ENCODE measurements around the gene TP53BP2. TPM values are rescaled to one million over a fixed set of nuclear protein-coding genes. Genes with fewer than 3 reads are reported as not detected.

Gene TP53BP2
- total RNA-seq, 1 donor from 2014 or later = 35.2 TPM

GRCh38 chr1:223809905-223810304, 35.8 kb downstream of the TP53BP2 start:
- intact Hi-C loops (cut with micrococcal nuclease) = loop anchor here (2.0 to 5.0 kb wide), 2 partner anchors 99 to 182 kb away; no protein-coding TSS in a partner anchor

DNA sequence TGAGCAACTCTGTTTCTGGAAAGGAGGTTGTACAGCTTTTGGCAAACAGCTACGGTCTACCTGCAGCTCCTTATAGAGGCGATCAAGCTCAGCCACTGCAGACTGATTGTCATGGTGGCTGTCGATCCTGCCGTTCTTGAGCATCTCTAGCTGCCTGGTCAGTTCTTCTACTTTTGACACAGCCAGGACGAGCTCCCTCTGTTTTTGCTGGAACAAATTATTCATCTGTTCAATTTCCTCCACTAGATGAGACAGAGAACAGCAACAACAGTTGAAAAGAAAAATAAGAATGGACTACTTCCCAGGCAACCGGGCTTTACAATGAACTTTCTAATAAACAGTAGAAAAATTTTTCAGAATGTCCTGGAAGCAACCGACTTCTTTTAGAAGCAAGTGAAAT, 42.5 kb downstream of the TP53BP2 start:
- intact Hi-C loops (cut with micrococcal nuclease) = no loop called here

DNA sequence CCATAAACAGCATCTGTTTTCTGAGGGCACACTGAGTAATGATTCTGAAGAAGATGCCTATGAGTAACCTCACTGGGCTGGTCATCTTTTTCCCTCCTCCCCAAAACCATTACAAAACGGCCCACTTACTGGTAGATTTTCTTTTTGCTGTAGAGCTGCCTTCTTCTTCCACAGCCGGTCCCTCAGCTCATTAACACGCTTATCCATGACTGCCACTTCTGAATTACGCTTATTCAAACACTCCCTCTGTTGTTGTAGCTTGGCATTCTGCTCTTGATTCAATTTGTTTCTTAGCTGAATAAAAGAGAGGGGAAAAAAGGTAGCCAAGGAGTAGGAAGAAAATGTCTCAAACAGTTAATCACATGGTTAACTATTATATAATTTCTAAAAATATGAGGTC, 43.1 kb downstream of the TP53BP2 start:
- intact Hi-C loops (cut with micrococcal nuclease) = no loop called here

GRCh38 chr1:223802032-223802431, 43.7 kb downstream of the TP53BP2 start:
- intact Hi-C loops (cut with micrococcal nuclease) = no loop called here

- intact Hi-C loops (cut with micrococcal nuclease) = no loop called here
Measured at GRCh38 chr1:223796210-223796609, 49.5 kb downstream of the TP53BP2 start.

- intact Hi-C loops (cut with micrococcal nuclease) = no loop called here
Measured at GRCh38 chr1:223794136-223794880, 51.4 kb downstream of the TP53BP2 start.

DNA sequence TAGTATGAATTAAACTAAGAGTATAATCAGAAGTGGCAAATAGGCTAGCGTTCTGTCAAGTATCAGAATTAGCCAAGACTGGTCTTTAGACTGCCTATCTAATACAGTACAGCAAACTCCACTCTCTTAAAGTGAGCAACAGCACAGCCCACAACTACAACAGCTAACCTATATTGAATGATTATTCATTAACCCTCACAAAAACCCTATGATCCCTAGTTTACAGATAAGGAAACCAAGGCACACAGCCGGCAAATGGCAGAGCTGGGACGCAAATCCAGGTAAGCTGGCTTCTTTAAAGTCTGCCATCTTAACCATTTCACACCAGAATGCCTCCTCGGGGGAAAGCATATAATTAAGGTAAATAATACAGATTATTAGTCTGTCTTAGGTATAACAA, 52.0 kb downstream of the TP53BP2 start:
- intact Hi-C loops (cut with micrococcal nuclease) = no loop called here

DNA sequence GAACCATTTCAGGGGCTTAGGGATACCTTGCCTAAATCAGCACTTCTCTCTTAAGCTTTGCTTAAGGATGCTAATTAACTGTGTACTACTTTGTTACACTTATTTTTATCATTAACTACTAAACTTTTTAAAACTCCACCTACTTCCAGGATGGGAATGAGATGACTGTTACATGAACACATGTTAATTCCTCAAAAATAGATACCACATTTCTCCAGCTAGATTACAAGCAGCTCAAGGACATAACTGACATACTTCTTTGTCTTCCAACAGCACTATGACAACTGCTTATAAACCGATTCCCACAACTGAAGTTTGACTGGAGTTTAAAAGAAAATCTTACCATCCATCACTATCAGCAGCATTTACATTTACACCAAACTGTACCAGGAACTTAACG, 53.7 kb downstream of the TP53BP2 start:
- intact Hi-C loops (cut with micrococcal nuclease) = no loop called here

DNA sequence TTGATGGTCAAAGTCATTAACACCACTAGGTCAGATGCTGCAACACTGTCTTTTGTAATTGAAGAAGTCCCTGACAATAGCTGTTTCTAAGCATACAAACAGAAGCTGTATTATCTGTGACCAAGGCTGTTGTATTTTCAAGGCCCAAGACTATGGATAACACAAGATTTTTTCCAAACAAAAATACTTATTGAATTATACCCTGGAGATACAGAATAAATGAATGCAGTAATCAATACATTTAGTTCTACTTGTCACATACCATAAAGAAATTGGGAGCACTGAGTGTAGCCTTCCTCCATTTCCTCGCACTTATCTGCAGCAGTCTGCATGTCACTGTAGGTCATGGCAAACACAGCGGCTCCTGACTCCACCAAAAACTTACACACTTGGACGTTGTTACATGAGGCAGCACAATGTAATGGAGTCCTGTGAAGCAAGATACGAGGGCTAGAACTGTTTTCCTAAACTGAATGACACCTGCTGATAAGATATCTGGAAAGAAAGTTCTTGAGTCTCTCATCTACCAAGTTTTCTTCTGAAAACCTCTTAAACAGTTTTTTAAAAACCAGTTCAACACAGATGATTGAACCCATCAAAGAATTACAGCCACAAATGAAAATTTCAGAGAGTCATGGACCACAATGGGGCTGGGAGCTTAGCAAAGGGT, 56.9 kb downstream of the TP53BP2 start:
- intact Hi-C loops (cut with micrococcal nuclease) = no loop called here

DNA sequence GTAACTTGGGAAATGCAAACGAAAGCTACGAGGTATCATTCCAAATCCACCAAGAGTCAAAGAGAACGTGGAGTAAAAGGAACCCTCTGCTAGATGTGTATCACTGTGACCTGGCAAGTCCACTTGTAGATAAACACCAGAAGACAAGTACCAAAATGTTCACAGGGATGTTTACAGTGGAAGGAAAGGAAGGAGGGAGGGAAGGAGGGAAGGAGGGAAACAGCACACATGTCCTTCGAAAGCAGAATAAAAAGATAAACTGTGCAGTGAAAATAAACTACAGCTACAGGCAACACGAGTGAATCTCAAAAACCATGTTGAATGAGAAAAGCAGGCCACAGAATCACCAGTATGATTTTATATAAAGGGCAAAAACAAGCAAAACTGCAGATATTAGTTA, 59.9 kb downstream of the TP53BP2 start:
- intact Hi-C loops (cut with micrococcal nuclease) = no loop called here

DNA sequence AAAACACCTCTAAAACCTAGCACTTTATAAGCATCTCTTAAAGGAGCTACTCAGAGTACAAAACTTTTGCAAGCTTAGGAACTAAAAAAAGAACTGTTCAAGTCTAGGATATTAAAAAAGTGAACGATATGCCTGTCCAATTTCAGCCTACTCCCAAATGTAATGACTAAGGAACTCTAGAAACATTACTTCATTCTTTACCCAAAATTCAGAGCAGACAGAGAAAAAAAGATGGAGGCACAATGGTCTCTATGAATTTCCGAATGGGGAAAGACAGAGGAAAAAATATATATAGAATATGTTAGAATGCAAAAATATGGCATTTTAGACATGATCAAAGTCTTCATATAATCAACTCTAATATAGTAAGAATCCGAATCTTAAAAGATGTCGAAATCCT, 61.2 kb downstream of the TP53BP2 start:
- intact Hi-C loops (cut with micrococcal nuclease) = no loop called here

DNA sequence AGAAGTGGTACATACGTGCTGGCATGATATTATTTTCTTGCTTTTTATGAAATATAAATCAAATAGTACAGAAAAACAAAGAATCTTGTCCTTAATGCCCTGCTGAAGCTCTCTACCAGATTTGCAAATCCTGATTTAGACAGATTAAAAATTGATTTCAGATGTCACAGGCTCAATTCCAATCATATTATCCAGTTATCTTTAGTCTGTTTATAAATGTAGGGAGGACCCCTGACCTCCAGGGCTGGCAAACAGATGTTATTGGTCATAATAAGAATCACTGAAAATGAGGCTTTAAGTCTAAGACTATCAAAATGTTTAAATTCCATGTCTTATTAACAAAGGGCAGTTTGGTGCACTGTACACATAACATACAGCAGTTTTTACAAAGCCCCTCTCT, 62.1 kb downstream of the TP53BP2 start:
- intact Hi-C loops (cut with micrococcal nuclease) = no loop called here

DNA sequence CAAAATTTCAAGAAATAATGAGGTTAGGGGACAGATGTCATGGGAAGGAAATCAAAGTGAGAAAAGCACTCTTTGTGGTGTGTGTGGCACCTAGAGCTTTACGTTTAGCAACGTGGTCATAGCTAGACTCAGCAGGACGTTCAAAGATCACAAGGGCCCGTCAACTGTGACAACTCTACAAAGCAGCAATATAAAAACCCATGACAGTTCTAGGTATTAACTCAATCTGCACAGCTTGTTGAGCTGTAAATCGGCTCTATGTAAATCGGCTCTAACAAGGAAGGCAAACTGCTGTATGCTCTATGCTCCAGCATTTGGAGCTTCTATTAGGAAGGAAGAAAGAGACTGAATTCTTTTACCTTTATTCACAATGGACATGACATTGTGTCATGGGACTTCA, 64.8 kb downstream of the TP53BP2 start:
- intact Hi-C loops (cut with micrococcal nuclease) = no loop called here

- intact Hi-C loops (cut with micrococcal nuclease) = no loop called here
Measured at GRCh38 chr1:223780318-223780717, 65.4 kb downstream of the TP53BP2 start.

DNA sequence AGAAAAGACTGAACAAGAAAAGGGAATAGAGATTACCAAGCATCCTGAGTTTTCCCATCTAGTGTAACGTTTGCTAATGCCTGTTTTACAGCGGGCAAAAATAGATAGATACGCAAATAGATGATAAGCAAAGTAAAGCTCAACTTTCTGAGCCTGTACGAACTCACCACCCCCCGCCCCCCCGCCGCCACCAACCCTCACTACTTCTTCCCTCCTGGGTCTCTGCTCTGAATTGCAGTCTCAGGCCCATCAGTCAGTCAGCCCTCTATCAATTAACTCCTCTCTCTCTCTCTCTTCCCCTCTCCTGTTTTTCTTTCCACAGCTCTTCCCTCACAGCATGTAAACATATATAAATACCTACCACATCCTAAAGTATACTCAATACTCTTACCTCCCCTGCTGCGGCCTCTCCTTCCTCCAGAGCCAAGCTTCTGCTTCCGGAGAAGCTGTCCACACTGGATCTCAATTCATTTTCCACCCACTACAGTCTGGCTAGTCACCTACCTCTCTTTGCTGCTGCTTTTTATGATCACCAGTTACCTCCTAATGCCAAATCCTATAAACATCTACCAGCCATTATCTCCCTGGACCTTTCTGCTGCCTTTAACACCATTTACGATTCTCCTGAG, 68.8 kb downstream of the TP53BP2 start:
- intact Hi-C loops (cut with micrococcal nuclease) = loop anchor here (5.0 kb wide), 1 partner anchor 70 kb away; the partner anchor contains the start of gene TP53BP2

DNA sequence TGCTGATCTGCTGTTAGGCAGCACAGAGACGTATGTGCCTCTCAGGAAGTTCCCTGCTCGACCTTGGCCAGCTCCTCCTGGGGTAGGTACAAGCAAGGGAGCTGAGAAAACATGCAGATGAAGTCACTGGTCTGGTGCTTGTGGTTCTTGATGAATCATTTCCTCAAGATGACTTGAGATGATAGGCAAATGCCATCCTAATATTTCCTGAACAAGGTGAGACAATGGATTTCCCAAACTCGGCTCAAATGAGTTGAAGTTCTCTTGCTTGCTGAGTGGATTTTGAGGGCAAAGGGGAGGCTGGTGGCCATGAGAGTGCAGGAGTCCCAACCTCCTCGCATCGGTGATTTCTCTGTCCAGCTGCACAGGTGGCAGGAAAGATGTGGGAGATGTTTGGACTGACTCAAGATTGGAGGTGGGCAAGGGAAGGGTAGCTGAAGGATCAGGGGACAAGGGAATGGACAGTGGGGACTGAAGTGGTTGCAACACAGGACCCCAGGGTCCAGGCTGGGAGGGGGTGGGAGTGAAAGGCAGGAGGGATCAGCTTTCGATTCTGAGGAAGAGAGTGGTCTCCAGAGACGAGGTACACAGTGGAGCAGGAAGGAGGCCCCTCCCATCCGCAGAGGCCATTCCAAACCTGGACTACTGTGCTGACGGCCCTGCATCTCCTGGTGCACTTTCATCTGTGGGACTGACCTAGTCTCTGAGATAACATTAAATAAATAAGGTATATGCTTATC, 69.5 kb downstream of the TP53BP2 start:
- intact Hi-C loops (cut with micrococcal nuclease) = loop anchor here (5.0 kb wide), 1 partner anchor 71 kb away; the partner anchor contains the start of gene TP53BP2

DNA sequence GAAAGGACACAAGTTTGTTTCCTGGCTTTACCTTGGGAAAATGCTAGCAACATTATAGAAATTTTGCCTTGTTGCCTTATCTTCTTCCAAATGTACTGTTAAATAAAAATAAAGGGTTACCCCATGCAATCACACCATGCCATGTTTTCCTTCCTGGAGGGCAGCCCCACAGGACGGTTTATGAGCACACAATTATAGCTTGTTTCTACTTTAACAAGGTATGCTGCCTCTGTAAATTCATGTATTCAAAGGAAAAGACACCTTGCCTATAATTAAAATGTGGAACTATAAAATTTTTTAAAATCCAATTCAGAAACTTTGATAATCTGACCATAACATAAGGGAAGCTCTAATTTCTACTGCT, 70.1 kb downstream of the TP53BP2 start:
- intact Hi-C loops (cut with micrococcal nuclease) = loop anchor here (5.0 kb wide), 1 partner anchor 72 kb away; the partner anchor contains the start of gene TP53BP2

- intact Hi-C loops (cut with micrococcal nuclease) = loop anchor here (5.0 kb wide), 1 partner anchor 72 kb away; the partner anchor contains the start of gene TP53BP2
Measured at GRCh38 chr1:223775054-223775453, 70.7 kb downstream of the TP53BP2 start.

DNA sequence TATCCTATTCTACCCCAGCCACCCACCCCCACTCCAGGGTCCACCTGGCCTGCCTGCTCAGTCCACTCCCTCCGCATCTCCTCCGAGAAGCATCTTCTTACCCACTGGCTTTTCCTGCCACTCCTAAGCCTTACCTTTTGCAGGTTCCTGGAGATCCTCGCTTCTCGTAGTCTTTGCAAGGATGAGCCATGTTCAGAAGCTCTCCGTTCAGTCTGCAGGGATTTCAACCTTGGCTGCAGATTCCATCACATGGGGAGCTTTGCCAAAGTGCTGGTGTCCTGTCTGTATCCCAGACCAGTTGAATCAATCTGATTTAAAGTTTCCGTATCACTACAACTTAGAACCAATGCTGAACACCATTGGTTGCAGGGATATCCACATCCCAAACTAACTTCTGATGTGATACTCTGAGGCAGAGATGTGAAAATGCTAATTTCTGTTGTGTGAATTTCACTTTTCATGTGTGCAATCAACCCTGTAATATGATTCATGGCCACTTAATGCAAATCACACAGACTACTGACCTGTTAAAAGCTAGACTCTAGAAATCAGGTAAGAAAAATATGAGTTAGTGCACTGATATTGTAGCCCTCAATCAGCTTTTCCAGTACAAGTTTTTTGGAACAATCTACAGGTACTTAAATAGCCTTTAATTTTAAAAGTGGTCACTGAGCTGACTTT, 71.5 kb downstream of the TP53BP2 start:
- intact Hi-C loops (cut with micrococcal nuclease) = no loop called here

DNA sequence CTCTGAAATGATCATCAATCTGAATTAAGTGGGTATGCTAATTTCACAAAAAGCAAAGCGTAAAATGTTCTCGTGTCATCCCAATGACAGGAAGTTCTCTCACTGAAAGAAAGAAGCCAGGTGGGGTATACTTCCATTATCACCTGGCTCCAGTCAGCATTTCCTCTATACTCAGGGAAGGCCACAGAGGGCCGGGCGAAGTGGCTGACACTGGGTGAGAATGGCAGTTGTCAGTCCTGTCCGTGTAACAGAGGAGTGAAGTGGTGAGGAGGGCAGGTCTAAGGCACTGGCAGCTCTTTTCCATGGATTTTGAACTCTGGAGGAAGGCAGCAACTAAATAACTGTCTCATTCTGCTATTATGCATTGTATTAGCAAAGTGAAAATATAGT, 73.0 kb downstream of the TP53BP2 start:
- intact Hi-C loops (cut with micrococcal nuclease) = no loop called here
